Thyroid gland (tissue), 4 donors: ENCODE results near the gene DNAJC19.

Experiments used
- CTCF ChIP-seq, 6 experiments: fragments of 200-600 bp in 3 of 6; fragments of 450-650 bp in 3 of 6; sonication (generic) in 3 of 6; IDR thresholded peaks; one replicate each; pipeline ENCODE4 v1.5.1; 2016 to 2019; ENCODE audit warnings: antibody characterized with exemption in 6 of 6, mild to moderate bottlenecking in 2 of 6, inconsistent platforms in 1 of 6, moderate library complexity in 1 of 6
- POLR2A ChIP-seq, 2 donors: fragments of 450-650 bp; IDR thresholded peaks; one replicate each; pipeline ENCODE4 v1.6.1; 2017; ENCODE audit warnings: antibody characterized with exemption in 2 of 2, mild to moderate bottlenecking in 2 of 2, moderate library complexity in 1 of 2

- no peak for TF ChIP-seq CTCF (IDR thresholded peaks at IDR 0.05)
- TF ChIP-seq POLR2A (IDR thresholded peaks at IDR 0.05) = no peak
These were observed 41.4 kb upstream of the DNAJC19 start for GRCh38 chr3:181030948-181031347.
